HG03520 (cell line): ENCODE measurements around the gene RABGAP1L.
"Not testable (repeated sequence)": the region's sequence is repeated elsewhere in the genome, so short reads cannot be mapped to it uniquely, and the experiment has no call there.

Experiments used
- ATAC-seq: cut with Tn5 transposase; IDR thresholded peaks from one replicate; pipeline ENCODE4 v1.9.1; 2021; ENCODE audit warnings: mild to moderate bottlenecking, moderate library complexity; ENCODE audit not compliant: unreplicated experiment

RABGAP1L gene

GRCh38 chr1:174352883-174353608, 193.7 kb downstream of the RABGAP1L start:
- ATAC-seq = no peak

GRCh38 chr1:174358344-174358743, 199.0 kb downstream of the RABGAP1L start:
- no peak for ATAC-seq

GRCh38 chr1:174358786-174359453, 199.6 kb downstream of the RABGAP1L start:
- no peak for ATAC-seq

- ATAC-seq = no peak
Observed at GRCh38 chr1:174359454-174359805, 200.1 kb downstream of the RABGAP1L start.

GRCh38 chr1:174364996-174365736, 205.8 kb downstream of the RABGAP1L start:
- no peak for ATAC-seq

GRCh38 chr1:174366946-174367345, 207.6 kb downstream of the RABGAP1L start:
- no peak for ATAC-seq

GRCh38 chr1:174367892-174368291, 208.6 kb downstream of the RABGAP1L start:
- ATAC-seq = no peak

- ATAC-seq = no peak
Observed at GRCh38 chr1:174376030-174376429, 216.7 kb downstream of the RABGAP1L start.

GRCh38 chr1:174391716-174392115, 232.4 kb downstream of the RABGAP1L start:
- ATAC-seq = no peak

GRCh38 chr1:174393885-174394284, 234.6 kb downstream of the RABGAP1L start:
- no peak for ATAC-seq

GRCh38 chr1:174397261-174397660, 237.9 kb downstream of the RABGAP1L start:
- no peak for ATAC-seq

GRCh38 chr1:174398246-174398645, 238.9 kb downstream of the RABGAP1L start:
- no peak for ATAC-seq

- no peak for ATAC-seq
Observed at GRCh38 chr1:174399211-174399610, 239.9 kb downstream of the RABGAP1L start.

- no peak for ATAC-seq
Observed at GRCh38 chr1:174401075-174401474, 241.8 kb downstream of the RABGAP1L start.

- ATAC-seq = no peak
Observed at GRCh38 chr1:174405219-174405618, 245.9 kb downstream of the RABGAP1L start.

GRCh38 chr1:174406421-174406820, 247.1 kb downstream of the RABGAP1L start:
- ATAC-seq = no peak

- no peak for ATAC-seq
Observed at GRCh38 chr1:174407665-174408064, 248.3 kb downstream of the RABGAP1L start.

- no peak for ATAC-seq
Observed at GRCh38 chr1:174408146-174408545, 248.8 kb downstream of the RABGAP1L start.

- ATAC-seq = not testable (repeated sequence)
Observed at GRCh38 chr1:174409801-174410200, 250.5 kb downstream of the RABGAP1L start.

- ATAC-seq = no peak
Observed at GRCh38 chr1:174413632-174414031, 254.3 kb downstream of the RABGAP1L start.

- no peak for ATAC-seq
Observed at GRCh38 chr1:174414203-174414602, 254.9 kb downstream of the RABGAP1L start.

- ATAC-seq = no peak
Observed at GRCh38 chr1:174415506-174415905, 256.2 kb downstream of the RABGAP1L start.
